Measurements from ENCODE around the gene ORM1.
A peak's percentile ranks its signal among the peaks of the same experiment; 100 is the strongest.

The ORM1 gene

DNA sequence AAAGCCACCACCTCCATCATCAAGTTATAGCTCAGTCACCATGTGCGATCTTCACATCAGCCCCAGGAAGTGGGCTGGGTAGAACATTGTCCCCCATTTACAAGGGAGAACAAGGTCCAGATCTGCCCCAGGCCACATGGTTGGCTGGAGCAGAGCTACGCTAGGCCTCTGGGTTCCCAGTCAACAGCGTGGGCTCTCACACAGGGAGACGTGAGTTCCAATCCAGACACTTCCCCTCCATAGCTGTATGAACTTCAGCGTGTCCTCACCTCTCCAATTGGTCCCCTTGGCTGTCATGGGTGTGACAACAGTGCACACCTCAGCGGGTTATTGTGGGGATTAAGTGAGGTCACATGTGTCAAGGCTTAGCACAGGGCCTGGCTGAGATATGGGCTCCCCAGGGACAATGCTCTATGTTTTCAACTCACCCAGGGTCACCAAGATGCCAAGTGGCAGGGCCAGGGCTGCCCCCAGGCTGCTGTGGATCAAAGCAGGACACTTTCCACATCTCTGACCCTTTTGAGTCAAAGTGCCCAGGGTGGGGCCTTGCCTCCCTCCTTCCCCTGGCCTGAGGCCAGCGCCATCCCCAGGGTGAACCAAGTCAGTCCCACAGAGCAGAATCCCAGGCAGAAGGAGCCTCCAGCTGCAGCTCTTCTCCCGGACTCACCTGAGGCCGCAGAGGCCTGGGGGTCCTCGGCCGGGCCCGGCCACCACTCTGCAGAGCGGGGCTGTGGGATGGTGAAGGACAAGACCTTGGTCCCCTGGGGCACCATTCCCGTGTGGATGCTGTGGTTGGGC is 45.1 kb downstream of the ORM1 start:
- ATAC-seq: no peak

DNA sequence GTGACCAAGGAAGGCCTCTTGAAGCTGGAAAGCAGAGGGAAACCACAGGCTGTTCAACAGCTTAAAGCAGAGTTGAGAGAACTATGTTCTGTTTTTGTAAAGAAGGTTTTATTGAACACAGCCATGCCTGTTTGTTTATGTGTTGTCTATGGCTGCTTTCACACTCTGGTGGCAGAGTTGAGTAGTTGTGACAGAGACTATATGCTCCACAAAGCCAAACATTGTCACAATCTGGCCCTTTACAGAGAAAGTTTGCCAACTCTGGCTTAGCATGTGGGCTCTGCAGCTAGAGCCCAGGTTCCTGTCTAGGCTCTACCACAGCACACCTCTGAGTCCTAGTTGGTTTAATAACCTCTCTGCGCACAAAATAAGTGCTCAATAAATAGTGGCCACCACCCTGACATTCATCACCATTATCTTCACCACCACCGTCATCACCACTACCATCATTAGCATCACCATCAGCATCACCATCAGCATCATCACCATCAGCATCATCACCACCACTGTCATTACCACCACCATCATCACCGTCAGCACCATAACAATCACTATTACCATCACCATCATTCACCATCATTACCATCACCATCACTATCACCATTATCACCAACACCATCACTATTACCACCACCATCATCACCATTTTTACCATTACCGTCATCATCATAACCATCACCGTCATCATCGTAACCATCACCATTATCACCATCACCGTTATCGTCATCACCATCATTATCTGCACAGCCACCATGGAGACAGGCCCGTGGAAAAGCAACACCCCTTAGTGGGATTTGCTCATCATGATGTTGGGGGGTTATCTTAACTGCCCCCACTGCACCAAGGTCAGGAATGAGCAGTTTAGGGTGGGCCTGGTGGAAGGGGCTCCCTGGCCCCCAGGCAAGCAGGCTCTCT is 46.6 kb downstream of the ORM1 start:
- peak in 1 of 2 donors; percentile 6 for ATAC-seq

DNA sequence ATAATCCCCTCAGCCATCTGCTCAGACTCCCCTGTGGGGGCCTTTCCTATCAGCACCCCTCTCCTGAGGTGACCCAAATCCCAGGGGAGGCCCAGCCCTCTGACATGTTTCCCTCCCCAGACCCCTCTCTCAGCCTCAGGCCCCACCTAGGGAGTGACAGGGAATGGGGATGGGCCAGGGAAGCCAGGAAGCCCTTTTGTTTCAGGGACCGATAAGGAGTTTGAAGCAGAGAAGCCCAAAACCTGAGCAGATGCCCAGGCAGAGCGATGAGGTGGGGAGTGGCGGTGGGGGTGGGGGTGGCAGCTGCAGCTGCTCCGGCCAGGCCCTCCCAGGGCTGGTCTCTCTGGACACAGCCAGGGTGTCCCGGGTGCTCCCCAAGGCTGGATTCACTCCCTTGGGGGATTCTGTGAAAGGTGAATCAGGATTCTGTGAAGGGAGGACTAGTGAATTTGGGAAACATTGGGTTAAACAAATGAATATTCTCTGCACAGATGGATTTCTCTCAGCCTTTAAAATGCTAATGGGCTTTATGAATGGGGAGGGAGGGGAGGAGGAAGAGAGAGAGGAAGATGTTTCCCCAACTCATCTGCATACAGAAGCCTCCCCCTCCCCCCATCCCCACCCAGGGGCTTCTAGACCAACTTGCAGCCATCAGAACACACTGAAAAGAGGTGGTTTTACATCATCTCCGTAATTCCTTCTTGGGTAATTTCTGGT is 47.5 kb downstream of the ORM1 start:
- ATAC-seq: no peak

DNA sequence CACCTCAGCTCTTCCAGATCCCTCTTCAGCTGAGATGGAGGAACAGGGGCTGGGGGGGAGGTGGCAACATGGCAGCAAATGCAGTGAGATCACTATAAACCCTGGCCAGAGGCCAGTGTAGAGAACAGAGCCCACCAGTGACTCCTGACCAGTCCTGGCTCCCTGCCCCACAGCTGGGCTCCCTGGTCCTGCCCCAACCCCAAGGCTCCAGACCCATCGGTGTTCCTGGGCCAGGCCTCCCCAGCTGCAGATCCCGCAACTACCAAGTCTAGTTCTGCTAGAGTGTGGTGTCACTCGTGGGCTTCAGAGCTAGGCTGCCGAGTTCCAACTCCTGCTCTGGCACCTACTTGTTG is 48.0 kb downstream of the ORM1 start:
- no peak for ATAC-seq

DNA sequence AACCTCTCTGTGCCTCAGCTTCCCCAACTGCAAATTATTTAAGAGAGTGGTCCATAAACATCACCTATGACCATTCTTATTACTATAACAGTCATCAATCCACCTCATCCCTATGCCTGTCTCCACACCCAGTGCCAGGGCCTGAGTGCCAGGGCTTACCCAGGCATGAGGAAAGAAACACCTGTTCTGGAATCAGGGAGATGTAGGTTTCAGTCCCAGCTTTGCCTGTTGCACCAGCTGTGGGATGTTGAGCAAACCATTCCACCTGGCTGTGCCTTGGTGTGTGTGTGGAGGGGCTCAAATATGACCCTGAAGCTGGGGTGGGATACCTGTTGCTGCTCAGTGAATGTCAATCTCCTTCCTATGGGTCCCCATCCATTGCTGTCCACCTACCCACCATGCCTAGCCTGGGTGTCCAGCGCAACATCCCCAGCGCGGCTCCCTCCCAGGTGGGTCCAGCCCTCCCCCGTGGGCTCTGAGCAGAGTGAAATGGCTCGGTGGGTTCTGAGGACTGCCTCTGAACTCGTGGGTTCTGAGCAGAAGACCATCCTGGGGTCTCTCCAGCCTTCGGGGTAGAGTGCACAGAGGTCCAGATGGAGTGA is 48.5 kb downstream of the ORM1 start:
- no peak for ATAC-seq

DNA sequence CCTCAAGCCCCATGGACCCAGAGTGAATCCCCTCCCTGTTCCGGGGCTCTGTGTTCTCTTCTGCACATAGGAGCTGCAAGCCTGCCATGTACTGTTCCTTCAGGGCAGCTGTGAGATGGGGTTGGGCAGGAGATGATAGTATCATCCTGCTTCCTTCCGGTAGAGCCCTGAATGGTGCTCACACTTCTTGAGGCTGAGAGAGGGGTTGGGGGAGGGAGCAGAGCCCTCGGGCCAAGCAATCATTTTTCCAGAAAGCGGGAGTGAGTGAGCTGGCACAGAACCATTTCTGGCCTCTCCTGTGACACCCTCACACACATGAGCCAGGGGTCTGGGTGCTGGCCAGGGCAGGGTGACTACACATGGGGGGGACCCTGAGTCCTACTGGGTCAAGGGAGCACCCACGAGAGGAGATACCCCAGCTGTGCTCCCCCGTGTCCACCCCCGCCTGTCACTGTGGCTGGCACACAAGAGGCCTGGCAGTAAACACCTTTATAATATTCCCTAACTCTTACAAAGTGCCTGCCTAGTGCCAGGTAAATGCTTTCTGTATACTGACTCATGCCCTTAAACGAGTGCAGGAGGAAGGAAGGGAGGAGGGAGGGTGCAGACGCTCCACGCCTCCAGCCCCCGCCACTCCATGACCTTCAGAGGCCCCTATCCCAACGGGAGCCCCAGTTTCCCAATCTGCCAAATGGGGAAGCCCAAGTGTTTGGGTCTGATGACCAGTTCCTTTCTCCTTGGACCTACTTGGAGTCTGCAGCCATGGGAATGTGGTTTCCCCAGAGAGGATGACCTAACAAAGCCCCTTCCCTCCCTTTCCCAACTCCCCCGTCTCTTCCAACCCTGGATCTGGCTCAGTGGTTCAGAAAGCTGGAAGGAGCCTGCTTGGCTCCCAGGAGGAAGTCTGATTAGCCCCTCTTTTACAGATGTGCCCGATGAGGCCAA is 49.3 kb downstream of the ORM1 start:
- peak; percentile 49 to 64 for ATAC-seq

DNA sequence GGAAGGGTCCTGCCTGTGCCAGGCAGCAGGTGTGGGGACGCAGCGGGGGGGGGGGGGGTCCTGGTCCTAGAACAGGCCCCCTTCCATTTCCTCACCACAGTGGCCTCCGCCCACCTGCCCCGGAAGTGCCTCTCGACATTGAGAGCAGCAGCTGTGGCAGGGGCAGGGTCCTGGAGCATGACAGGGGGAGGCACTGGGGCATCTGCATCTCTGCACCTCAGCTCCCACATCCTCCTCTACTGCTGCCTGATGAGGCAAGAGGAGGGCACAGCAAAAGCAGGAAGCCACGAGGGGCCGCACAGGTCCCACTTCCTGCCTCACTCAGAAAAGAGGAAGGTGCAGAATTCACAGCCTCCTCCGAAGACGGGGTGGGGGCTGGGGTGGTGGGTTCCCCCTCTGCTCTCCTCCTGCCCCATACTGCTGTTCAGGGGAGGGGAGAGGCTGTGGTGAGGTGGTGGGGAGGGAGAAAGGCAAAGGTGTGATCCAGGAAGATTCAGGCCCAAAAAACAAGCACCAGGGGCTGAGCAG is 50.1 kb downstream of the ORM1 start:
- ATAC-seq: peak; percentile 83 to 88

DNA sequence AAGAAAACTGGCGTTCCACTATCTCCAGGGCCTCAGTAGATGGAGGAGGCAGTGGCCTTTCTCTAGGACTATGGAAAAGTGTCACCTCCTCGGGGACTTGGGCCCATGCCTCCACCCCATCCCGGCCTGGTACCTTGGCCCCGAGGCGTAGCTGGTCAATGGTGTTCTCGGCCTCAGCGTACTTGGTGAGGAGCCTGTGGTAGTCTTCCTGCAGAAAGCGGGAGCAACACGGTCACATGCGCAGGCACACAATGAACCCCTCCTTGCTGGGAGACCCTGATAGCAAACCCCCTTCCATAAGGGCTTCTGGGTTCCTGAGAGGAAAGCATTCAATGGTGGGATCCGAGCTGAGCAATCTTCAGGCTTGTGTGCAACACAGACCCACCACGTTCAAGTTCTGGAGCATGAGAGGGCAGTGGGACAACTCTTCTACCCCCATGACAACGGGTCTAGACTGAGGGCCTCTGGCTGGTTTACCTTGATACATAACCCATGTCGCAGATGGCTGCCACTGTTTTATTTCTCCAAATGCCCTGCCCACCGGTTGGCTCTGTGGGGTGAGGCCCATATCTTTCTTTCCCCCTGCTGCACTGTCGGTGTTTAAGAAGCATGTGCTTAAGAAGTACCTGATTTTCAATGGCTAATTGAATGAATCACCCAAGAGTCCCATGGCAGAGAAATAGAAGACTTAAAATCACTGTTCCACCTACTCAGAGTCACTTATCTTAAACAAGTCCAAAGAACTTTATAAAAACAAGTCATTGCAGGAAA is 51.2 kb downstream of the ORM1 start:
- ATAC-seq: no peak

DNA sequence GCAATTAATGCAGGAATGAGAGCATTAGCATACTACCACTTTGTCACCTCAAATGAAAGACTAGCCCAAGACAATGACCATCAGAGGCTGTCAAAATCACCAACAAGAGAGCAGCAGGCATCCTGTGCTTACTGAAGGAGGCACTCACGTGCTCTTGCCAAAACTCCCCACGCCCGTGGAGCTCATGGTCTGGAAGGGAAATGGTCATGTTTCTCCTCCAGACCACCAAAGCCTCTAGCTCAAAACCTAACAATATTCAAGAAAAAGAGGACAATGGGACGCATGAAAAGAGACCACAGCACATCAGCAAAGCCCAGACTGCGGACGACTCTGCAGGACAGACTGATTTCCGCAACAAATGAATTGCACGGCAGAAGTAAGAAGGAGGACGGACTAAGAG is 52.0 kb downstream of the ORM1 start:
- no peak for ATAC-seq

DNA sequence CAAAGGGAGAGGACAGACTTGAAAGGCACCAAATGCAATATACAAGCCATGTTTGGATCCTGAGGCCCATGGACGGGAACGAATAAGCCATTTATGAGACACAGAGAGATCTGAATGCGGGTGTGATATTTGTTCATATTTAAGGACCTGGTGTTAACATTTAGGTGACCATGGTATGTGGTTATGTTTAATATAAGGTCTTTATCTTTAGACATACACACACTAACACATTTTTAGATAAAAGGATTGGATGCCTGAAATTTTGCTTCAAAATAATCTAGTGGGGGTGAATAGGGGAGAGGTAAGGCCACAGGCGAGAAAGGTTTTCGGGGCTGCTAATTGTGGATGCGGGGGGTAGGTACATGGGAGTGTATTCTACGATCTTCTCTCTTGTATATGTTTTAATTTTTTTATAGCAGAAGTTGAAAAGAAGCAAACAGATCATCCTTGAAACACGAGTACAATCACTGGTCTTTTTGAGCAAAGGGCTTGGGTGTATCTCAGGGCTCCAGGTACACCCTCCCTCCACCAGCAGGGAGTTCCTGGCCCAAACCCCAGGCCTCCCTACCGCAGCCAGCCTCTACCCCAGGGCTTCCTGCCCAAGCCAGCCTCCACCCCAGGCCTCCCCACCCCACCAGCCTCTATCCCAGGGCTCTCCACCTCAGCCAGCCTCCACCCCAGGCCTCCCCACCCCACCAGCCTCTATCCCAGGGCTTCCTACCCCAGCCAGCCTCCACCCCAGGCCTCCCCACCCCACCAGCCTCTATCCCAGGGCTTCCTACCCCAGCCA is 52.7 kb downstream of the ORM1 start:
- no peak for ATAC-seq
